GM21381 (cell line): Measurements from ENCODE around the gene CDH11.

Source experiments
- ATAC-seq: cut with Tn5 transposase; IDR thresholded peaks from one replicate; pipeline ENCODE4 v1.9.1; 2021; ENCODE audit warnings: mild to moderate bottlenecking, moderate library complexity; ENCODE audit not compliant: unreplicated experiment

Gene CDH11, protein sequence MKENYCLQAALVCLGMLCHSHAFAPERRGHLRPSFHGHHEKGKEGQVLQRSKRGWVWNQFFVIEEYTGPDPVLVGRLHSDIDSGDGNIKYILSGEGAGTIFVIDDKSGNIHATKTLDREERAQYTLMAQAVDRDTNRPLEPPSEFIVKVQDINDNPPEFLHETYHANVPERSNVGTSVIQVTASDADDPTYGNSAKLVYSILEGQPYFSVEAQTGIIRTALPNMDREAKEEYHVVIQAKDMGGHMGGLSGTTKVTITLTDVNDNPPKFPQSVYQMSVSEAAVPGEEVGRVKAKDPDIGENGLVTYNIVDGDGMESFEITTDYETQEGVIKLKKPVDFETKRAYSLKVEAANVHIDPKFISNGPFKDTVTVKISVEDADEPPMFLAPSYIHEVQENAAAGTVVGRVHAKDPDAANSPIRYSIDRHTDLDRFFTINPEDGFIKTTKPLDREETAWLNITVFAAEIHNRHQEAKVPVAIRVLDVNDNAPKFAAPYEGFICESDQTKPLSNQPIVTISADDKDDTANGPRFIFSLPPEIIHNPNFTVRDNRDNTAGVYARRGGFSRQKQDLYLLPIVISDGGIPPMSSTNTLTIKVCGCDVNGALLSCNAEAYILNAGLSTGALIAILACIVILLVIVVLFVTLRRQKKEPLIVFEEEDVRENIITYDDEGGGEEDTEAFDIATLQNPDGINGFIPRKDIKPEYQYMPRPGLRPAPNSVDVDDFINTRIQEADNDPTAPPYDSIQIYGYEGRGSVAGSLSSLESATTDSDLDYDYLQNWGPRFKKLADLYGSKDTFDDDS

DNA sequence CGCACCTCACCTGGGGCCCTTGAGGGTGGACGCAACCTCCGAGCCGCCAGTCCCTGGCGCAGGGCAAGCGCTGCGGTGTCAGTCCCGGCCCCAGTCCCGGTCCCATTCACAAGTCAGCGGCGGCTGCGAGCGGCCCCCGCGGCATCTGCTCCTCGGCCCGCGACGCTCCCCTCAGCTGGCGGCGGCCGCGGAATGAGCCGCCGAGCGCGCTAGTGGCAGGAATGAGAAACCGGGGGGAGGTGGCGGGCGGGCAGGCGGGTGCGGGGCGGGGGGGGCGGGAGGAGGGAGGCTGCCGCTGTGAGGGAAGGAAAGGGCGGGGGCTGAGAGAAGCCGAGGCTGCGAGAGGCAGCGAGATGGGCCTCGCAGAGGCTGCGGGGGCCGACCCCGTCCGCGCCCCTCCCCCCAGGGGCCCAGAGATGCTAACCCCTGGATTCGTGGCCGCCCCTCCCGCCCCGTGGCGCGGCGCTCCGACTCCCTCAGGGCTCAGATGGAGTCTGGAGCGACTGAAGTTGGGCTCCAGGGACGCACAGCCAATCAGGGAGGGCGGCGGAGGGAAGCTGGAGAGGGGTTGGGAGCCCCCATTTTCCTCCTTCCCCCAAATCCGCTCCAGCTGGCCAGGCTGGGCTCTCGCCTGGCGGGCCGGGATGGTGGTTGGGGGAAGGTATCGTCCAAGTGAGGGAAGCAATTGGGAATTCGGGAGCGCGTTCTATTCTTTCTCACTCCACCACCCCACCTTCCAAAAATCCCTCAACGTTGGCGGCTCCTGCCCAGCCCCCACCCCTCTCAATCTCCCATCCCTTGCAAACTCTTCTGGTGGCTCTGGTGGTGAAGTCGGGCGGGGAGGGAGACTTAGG lies at the start of gene CDH11:
TSS of gene CDH11 (minus strand) at position 194 of the 854 bp plus-strand sequence. CDS start 117,194 bp downstream, outside the sequence.
- no peak for ATAC-seq

DNA sequence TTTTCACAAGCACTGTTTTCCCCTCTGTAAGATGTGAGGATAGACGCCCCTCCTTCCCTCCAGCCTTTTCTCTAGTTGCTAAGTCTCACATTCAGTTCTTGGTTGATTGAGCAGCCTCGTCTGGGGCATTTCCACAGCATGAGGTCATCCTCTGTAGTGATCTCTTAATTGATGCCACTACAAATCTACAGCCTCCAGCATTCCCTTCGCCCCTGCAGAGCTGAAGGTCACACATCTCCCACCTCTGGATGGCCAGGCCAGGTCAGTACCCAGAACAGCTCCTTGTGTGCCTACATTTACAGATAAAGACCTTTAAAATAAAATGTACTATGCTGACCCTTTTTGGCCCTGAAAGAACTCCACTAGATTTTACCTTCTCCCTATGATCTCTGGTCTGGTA lies 32.5 kb upstream of the CDH11 start:
- ATAC-seq = no peak

GRCh38 chr16:65153365-65154105 lies 31.7 kb upstream of the CDH11 start:
- ATAC-seq = no peak

GRCh38 chr16:65148804-65149203 lies 26.9 kb upstream of the CDH11 start:
- no peak for ATAC-seq

- no peak for ATAC-seq
Measured at GRCh38 chr16:65142276-65142675, 20.4 kb upstream of the CDH11 start.

GRCh38 chr16:65136681-65137080 lies 14.8 kb upstream of the CDH11 start:
- ATAC-seq = no peak

GRCh38 chr16:65126845-65127624 lies 5.2 kb upstream of the CDH11 start:
- ATAC-seq = no peak

GRCh38 chr16:65125871-65126270 lies 4.0 kb upstream of the CDH11 start:
- ATAC-seq = no peak

GRCh38 chr16:65125322-65125721 lies 3.5 kb upstream of the CDH11 start:
- ATAC-seq = no peak

GRCh38 chr16:65124596-65124995 lies 2.7 kb upstream of the CDH11 start:
- ATAC-seq = no peak

DNA sequence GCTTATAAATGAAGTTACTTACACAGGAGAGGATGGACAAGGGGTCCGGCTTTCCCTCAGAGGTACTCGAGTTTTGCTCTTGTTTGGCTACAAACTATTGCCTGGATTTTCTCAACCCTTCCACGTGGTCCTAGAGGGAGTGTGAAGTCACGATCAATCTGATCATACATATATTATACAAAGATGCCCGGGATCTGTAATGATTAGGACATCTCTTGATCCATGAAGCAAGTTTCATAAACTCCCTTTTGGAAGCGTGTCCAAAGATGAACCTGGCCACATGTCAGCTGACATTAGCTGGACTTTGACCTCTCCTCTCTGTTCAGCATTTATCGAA lies 2.3 kb upstream of the CDH11 start:
- no peak for ATAC-seq

DNA sequence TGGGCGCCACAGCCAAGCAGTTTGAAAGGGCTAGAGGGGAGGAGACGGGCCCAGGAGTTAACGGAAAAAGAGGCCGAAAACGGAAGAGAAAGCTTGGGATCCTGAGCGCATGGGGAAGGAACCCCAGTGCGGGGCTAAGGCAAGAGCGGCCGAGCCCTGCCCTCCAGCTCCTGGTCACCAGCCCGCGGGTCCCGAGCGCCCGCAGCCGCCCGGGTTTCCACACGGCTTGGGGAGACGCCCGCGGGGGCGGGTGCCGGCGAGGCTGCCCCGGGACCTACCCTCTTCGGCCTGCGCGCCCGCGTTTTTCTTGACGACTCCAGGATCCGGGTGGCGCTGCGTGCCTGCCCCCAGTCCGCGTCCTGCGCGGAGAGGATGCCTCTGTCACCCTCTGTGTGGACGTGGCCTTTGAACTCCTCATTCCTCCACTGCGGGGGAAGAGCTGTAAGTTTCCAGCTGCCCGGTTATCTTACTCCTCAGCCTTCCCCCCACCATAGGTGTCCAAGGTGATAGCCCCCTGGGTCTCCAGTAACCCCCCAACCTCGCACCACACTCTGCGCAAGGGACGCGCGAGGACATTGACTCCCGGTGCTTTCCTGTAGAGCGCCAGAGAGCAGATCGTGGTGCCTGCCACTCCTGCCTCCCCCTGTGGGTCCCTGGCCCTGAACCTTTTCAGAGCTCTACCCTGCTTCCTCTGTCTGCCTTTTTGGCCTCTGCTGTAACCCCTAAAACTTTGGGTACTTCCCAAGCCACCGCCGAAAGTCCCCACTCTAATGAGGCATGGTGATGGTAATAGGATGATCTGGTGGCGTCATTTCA lies 1.7 kb upstream of the CDH11 start:
- ATAC-seq = no peak

- no peak for ATAC-seq
Measured at GRCh38 chr16:65122724-65123395, 997 bp upstream of the CDH11 start.

GRCh38 chr16:65120831-65121721 lies 787 bp downstream of the CDH11 start:
- no peak for ATAC-seq

- no peak for ATAC-seq
Measured at GRCh38 chr16:65120461-65120830, 1.4 kb downstream of the CDH11 start.

DNA sequence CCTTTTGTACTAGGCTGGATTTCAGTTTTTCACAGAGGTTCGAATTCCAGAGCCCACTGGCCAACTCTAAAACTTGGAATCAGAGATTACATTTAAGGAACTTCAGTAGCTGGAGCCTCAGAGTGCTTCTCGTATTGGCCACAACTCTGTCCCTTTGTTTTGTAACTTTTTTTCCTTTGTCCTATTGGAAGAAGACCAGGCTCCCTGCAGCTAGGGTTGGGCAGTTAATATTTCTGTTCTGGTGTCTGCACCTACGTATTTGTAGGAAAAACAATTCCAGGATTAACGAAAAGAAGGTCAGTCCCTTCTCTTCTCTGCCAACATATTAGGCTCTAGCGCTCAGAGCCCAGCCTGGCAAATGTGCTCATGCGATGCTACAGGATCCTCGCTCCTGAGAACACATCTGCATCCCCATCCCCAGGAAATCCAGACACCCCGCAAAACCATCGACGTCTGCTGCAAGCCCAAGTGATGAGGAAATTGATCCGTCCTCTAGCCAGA lies 1.9 kb downstream of the CDH11 start:
- no peak for ATAC-seq

DNA sequence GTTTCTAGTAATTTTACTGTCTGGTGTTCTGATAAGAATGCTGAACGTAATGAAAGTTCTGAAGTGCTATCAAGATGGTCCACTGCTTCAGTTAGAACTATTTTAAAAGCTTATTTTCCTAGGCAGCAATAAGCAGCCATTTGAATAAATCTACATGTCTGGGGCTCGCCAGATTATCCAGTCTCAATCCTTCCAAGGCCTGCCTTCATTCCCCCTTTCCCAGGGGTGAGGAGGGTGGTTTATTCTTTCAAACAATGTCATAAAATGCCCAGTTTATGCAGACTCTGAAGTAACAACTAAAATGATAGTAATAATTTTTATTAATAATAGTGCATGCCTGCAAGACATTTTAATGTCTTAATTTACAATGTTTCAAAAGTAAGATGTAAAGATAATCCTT lies 2.4 kb downstream of the CDH11 start:
- ATAC-seq = no peak
